ENCODE results near the gene FXYD2. TPM values are rescaled to one million over a fixed set of nuclear protein-coding genes. Genes with fewer than 3 reads are reported as not detected.

Gene FXYD2
- total and polyA plus RNA-seq, 2 of the 4 experiments (the other 2 are of a cell fraction) = 0.09 TPM; not detected in 1

- H4K20me1 ChIP-seq (ENCODE audit: insufficient read depth, low read length) = no peaks in the 10 kb centered on the region
- in situ Hi-C loops (cut with MboI; ENCODE audit: low sequenced_read_pairs) (no loop called here), dilution Hi-C loops (cut with HindIII; ENCODE audit: low sequenced_read_pairs, unreplicated experiment) (no loop called here), intact Hi-C loops (cut with micrococcal nuclease) (no loop called here)
- H4K8ac ChIP-seq (ENCODE audit: low read depth in 2 of 2, low read length in 2 of 2) = no peak overlapping the region
- no peaks in the 10 kb centered on the region for H3K4me1 ChIP-seq (ENCODE audit: control insufficient read depth, insufficient read depth, low read length)
- no peak overlapping the region for H4K5ac ChIP-seq (ENCODE audit: low read depth, low read length)
- no peak overlapping the region for H2AK5ac ChIP-seq (ENCODE audit: low read depth, low read length)
- no peak overlapping the region for H2BK5ac ChIP-seq (ENCODE audit: low read depth, low read length, poor library complexity, severe bottlenecking)
- H2BK20ac ChIP-seq (ENCODE audit: low read depth, low read length) = no peak overlapping the region
- H3K14ac ChIP-seq (replicated peaks; ENCODE audit: low read depth, low read length) = no peak overlapping the region
- no peak overlapping the region for H3K27ac ChIP-seq (ENCODE audit: insufficient read depth, low read length)
- H2BK120ac ChIP-seq (ENCODE audit: low read depth, low read length) = no peak overlapping the region
- no peak overlapping the region for H3K23ac ChIP-seq (ENCODE audit: low read depth, low read length)
- H3K9me1 ChIP-seq (ENCODE audit: insufficient read depth, low read length) = no peaks in the 10 kb centered on the region
- 40% methylated on average over 1 of the region's 12 CpGs; no CpG with 5 or more reads in 1 of the 2 experiments for WGBS, 2 experiments (ENCODE audit: extremely low coverage in 2 of 2, insufficient read length in 1 of 2)
- no peak for DNase-seq
- H3K79me1 ChIP-seq (ENCODE audit: low read depth in 1 of 2, low read length in 2 of 2) = no peaks in the 10 kb centered on the region
- no peak overlapping the region for H2AK9ac ChIP-seq (replicated peaks; ENCODE audit: low read depth, low read length, poor library complexity)
- ChIA-PET POLR2A (ENCODE audit: unreplicated experiment) (no interaction called here), CTCF (no interaction called here)
- H3K36me3 ChIP-seq (ENCODE audit: control insufficient read depth, insufficient read depth, low read length) = no peaks in the 10 kb centered on the region
- H3K9ac ChIP-seq (ENCODE audit: low read depth, low read length) = no peak overlapping the region
- no peak overlapping the region for H2BK15ac ChIP-seq (ENCODE audit: low read depth, low read length)
- H3K56ac ChIP-seq (ENCODE audit: extremely low read depth, insufficient read depth, low read length) = no peak overlapping the region
- no peaks in the 10 kb centered on the region; the same call in 1 of the 2 replicates for H3K27me3 ChIP-seq (ENCODE audit: control insufficient read depth, insufficient read depth, low read length)
- H3K4ac ChIP-seq (ENCODE audit: low read depth, low read length) = no peak overlapping the region
- no peak overlapping the region for H3K4me2 ChIP-seq (ENCODE audit: low read depth, low read length)
- no peak for ATAC-seq (ENCODE audit: low read depth)
- no peak overlapping the region for H3K4me3 ChIP-seq (ENCODE audit: insufficient read depth, low read depth, low read length)
- H3K9me3 ChIP-seq (ENCODE audit: control insufficient read depth, insufficient read depth, low read length) = no peaks in the 10 kb centered on the region
- H2AFZ ChIP-seq (replicated peaks; ENCODE audit: low read length, poor library complexity) = no peak overlapping the region
- no peak overlapping the region for H3K18ac ChIP-seq (ENCODE audit: low read depth, low read length)
- no peak overlapping the region for H4K91ac ChIP-seq (ENCODE audit: insufficient read depth, low read depth, low read length)
- no TSS peak for BruUV-seq (replicated peaks)
- no peak for TF ChIP-seq CEBPB (IDR thresholded peaks at IDR 0.05; ENCODE audit: low read depth, low read length)
- no peak for TF ChIP-seq POLR2A (IDR thresholded peaks at IDR 0.05; ENCODE audit: low read depth, low read length)
- no peak for TF ChIP-seq MXI1 (IDR thresholded peaks at IDR 0.05; ENCODE audit: borderline replicate concordance, low read depth, low read length)
Observed at GRCh38 chr11:117862019-117862725, 37.6 kb upstream of the FXYD2 start.

All from IMR-90 (cell line).